ENCODE data around the gene RIC3. TPM values are rescaled to one million over a fixed set of nuclear protein-coding genes. Genes with fewer than 3 reads are reported as not detected.

Gene RIC3
- total RNA-seq, 2 donors from 2014 or later = 23.5 to 25.3 TPM

DNA sequence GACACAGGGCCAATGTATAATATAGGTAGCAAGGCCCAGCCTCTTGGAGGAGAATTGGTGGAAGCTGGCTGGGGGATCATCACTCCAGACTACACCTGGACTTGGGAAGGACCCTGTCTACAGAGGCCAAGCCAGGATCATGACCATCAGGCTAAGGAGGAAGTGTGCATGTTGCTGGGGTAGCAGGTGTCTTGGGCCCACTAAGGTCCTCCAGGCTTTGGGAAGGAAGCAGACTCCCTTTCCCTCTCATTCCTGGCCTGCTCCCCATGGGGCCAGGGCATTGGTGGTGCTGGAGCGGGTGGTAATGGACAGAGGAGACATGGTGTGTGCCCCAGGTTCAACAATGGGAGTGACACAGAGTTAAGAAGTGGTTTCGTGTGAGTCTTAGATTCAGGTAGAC lies 103.8 kb downstream of the RIC3 start:
- Mint-ChIP-seq H3K4me1 (peaks cover 13% of the 10 kb centered on the region), H3K4me3 (no peak overlapping the region), H3K27ac (no peak overlapping the region), H3K27me3 (ENCODE audit: insufficient read depth) (peaks cover 9% of the 10 kb centered on the region), H3K36me3 (ENCODE audit: low read depth) (no peaks in the 10 kb centered on the region), H3K9me3 (no peaks in the 10 kb centered on the region)
- peaks cover 7% of the 10 kb centered on the region for H3K4me1 ChIP-seq (ENCODE audit: control insufficient read depth, insufficient read depth, low read length)
- 90% methylated on average over 2 of the region's 2 CpGs; no CpG with 5 or more reads in 1 of the 2 experiments for WGBS, 2 experiments (ENCODE audit: insufficient coverage in 1 of 2, insufficient read length in 1 of 2)
- H3K27me3 ChIP-seq (ENCODE audit: control insufficient read depth, insufficient read depth, low read length, poor library complexity, severe bottlenecking) = no peaks in the 10 kb centered on the region
- H3K9ac ChIP-seq (ENCODE audit: extremely low read depth, low read length, poor library complexity, severe bottlenecking) = no peak overlapping the region
- H3K9me3 ChIP-seq (ENCODE audit: control insufficient read depth, low read length) = no peaks in the 10 kb centered on the region
- no peak overlapping the region for H3K4me3 ChIP-seq (ENCODE audit: low read length)
- DNase-seq = no peak
- no peak overlapping the region for H3K27ac ChIP-seq (ENCODE audit: low read depth, low read length)
- no peaks in the 10 kb centered on the region for H3K36me3 ChIP-seq (ENCODE audit: control insufficient read depth, insufficient read depth, low read length)
- TF ChIP-seq, protein P1, sequence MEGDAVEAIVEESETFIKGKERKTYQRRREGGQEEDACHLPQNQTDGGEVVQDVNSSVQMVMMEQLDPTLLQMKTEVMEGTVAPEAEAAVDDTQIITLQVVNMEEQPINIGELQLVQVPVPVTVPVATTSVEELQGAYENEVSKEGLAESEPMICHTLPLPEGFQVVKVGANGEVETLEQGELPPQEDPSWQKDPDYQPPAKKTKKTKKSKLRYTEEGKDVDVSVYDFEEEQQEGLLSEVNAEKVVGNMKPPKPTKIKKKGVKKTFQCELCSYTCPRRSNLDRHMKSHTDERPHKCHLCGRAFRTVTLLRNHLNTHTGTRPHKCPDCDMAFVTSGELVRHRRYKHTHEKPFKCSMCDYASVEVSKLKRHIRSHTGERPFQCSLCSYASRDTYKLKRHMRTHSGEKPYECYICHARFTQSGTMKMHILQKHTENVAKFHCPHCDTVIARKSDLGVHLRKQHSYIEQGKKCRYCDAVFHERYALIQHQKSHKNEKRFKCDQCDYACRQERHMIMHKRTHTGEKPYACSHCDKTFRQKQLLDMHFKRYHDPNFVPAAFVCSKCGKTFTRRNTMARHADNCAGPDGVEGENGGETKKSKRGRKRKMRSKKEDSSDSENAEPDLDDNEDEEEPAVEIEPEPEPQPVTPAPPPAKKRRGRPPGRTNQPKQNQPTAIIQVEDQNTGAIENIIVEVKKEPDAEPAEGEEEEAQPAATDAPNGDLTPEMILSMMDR (conservative IDR thresholded peaks at IDR 0.05) = no peak

DNA sequence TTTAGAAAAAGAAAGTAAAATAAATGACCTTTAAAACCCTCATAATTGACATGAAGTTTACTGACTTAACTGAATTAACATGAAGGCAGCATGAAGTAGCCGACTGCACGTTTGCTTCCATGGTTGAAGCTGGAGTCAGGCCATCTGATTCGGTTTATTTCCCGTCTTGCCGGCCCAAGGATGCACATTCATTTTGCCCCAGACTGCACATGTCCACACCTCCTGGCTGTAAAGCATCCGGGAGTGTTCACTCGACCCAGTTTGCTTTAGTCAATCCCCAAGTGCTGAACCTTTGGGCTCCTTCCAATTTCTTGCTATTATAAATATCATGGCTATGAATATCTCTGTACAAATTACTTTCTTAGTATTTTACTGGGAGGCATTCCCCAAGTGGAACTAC lies 105.5 kb downstream of the RIC3 start:
- WGBS, 2 experiments (ENCODE audit: insufficient coverage in 1 of 2, insufficient read length in 1 of 2) = 88 to 100% methylated on average over 5 to 7 of the region's 7 CpGs
- no peaks in the 10 kb centered on the region for H3K36me3 ChIP-seq (ENCODE audit: control insufficient read depth, insufficient read depth, low read length)
- no peak overlapping the region for H3K4me3 ChIP-seq (ENCODE audit: low read length)
- H3K4me3 Mint-ChIP-seq = no peak overlapping the region
- no peak overlapping the region for H3K9ac ChIP-seq (ENCODE audit: extremely low read depth, low read length, poor library complexity, severe bottlenecking)
- H3K27me3 Mint-ChIP-seq (ENCODE audit: insufficient read depth) = peaks cover 9% of the 10 kb centered on the region
- no peaks in the 10 kb centered on the region for H3K4me1 ChIP-seq (ENCODE audit: control insufficient read depth, insufficient read depth, low read length)
- H3K4me1 Mint-ChIP-seq = peaks cover 8% of the 10 kb centered on the region
- TF ChIP-seq, protein P1 (conservative IDR thresholded peaks at IDR 0.05) = no peak
- no peak for DNase-seq
- no peaks in the 10 kb centered on the region for H3K9me3 Mint-ChIP-seq
- no peaks in the 10 kb centered on the region for H3K9me3 ChIP-seq (ENCODE audit: control insufficient read depth, low read length)
- no peak overlapping the region for H3K27ac ChIP-seq (ENCODE audit: low read depth, low read length)
- H3K36me3 Mint-ChIP-seq (ENCODE audit: low read depth) = no peaks in the 10 kb centered on the region
- H3K27me3 ChIP-seq (ENCODE audit: control insufficient read depth, insufficient read depth, low read length, poor library complexity, severe bottlenecking) = no peaks in the 10 kb centered on the region
- no peak overlapping the region for H3K27ac Mint-ChIP-seq

DNA sequence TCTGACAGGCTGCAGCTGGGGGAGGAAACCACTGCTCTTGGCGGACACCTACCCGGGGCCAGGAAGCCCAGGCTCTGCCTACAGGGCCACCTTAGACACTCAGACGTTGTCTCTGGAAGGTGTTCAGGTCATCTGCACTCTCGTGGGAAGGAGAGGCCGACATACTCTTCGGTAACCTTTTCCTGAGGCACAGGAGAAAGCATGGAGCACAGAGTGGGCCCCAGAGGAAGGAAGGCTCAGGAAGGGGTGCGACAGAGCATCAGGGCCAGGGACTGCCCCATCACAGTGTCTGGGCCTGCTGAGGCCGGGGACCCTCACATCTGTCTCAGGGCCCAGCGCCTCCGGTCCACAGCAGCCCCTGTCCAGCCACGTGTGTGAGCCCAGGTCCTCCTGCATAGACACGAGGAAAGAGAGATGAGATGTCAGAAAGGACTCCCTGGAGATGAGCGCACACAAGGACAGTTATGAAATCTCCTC lies 106.0 kb downstream of the RIC3 start:
- Mint-ChIP-seq H3K27ac (no peak overlapping the region), H3K4me3 (no peak overlapping the region), H3K9me3 (no peaks in the 10 kb centered on the region), H3K36me3 (ENCODE audit: low read depth) (no peaks in the 10 kb centered on the region), H3K27me3 (ENCODE audit: insufficient read depth) (peaks cover 9% of the 10 kb centered on the region), H3K4me1 (peaks cover 7% of the 10 kb centered on the region)
- 90 to 91% methylated on average over 7 to 13 of the region's 13 CpGs for WGBS, 2 experiments (ENCODE audit: insufficient coverage in 1 of 2, insufficient read length in 1 of 2)
- TF ChIP-seq, protein P1 (conservative IDR thresholded peaks at IDR 0.05) = no peak
- DNase-seq = no peak
- no peak overlapping the region for H3K9ac ChIP-seq (ENCODE audit: extremely low read depth, low read length, poor library complexity, severe bottlenecking)
- H3K4me1 ChIP-seq (ENCODE audit: control insufficient read depth, insufficient read depth, low read length) = no peaks in the 10 kb centered on the region
- H3K27me3 ChIP-seq (ENCODE audit: control insufficient read depth, insufficient read depth, low read length, poor library complexity, severe bottlenecking) = no peaks in the 10 kb centered on the region
- H3K27ac ChIP-seq (ENCODE audit: low read depth, low read length) = no peak overlapping the region
- H3K9me3 ChIP-seq (ENCODE audit: control insufficient read depth, low read length) = no peaks in the 10 kb centered on the region
- no peaks in the 10 kb centered on the region for H3K36me3 ChIP-seq (ENCODE audit: control insufficient read depth, insufficient read depth, low read length)
- H3K4me3 ChIP-seq (ENCODE audit: low read length) = no peak overlapping the region
